ENCODE data around the gene CSMD2.

CSMD2 gene

DNA sequence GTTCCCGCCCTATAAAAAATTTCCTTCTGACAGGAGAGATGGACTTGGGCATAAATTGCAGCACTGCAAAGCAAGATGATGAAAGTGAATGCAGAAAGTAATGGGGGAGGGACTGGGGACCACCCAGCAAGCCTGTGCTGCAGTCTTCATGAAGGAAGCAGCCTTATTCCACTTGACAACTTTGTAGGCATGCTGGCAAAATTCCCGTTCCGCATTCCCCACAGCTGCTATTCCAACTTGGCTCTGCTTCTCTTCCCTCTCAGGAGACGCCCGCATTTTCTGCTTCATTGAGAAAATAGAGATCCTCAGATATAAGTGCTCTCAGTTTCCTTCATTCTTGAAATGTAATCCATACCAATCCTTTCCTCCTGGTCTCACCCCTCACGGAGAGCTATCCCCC, 298.7 kb downstream of the CSMD2 start:
- DNase-seq (ENCODE audit: low read depth in 1 of 2, low spot score in 1 of 2) = no peak

DNA sequence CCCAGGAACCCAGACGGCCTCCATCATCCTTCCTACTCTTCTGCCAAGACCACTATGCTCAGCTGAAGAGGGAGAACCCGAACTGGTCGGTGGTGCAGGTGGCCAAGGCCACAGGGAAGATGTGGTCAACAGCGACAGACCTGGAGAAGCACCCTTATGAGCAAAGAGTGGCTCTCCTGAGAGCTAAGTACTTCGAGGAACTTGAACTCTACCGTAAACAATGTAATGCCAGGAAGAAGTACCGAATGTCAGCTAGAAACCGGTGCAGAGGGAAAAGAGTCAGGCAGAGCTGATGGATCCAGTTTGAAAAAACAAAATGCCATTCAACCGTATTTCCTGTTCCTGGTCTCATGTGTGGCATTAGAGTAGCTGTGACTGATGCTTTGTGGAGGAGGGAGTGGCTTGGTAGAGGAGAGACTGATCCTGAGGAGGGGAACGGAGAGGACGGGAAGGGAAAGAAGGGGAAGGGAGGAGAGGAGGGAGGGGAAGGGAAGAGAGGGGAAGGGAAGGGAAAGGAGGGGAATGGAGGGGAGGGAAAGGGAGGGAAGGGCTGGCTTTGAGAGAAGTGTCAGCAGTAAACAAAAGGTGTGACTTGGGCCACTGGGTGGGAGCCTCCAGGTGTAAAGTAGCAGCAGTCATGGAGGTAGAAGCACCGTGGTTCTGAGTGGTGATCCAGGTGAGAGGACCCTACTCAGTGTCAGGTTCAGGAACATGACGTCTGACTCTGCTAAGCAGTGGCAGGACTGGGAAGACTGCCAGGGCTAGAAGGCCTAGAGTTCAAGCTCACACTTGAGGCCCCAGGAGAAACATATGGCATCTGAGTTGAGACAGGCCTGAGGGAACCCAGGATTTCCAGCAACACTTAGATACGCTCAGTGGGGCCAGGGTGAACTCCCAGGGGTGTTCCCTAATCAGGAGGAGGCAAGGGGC, 300.3 kb downstream of the CSMD2 start:
- no peak for DNase-seq (ENCODE audit: low read depth in 1 of 2, low spot score in 1 of 2)

DNA sequence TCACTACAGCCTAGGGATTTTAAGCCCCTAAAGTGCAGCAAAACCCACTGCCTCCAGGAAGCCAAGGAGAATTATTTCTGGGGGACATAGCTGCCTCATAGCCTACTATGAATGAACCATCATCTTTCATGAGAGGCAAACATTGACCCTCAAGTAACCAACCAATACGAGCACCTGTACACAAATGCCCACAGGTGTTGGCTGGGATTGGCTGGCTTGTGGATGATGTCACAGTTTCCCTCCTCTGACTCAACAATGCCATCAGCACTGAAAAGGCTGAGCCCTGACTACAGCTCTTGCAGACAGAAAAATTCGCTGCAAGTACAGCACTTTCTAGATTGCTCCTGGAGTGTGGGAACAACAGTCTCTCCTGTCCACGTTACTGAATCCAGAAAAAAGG, 301.3 kb downstream of the CSMD2 start, which contains the start of gene HMGB4:
TSS of gene HMGB4 (plus strand) at position 301 of the 400 bp plus-strand sequence. CDS start 113 bp downstream, outside the sequence.
- DNase-seq (ENCODE audit: low read depth in 1 of 2, low spot score in 1 of 2) = no peak

DNA sequence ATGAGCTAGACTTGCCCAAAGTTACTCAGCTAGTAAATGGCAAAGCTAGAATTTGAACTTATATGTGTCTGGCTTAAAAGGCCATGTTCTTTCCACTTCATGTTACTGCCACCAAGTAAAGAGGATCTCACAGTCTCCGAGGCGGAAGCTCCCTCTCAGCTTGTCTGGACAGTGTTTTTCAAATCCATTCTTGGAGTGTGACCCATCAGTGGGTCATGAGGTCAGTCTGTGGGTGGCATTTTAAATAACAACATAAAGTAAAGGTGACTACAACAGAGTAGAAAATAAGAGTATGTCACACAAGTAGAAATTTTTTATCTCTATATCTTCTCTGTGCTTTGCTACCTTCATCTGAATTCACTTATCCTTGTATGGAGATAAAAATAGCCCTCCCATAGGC, 304.4 kb downstream of the CSMD2 start:
- DNase-seq (ENCODE audit: low read depth in 1 of 2, low spot score in 1 of 2) = no peak

DNA sequence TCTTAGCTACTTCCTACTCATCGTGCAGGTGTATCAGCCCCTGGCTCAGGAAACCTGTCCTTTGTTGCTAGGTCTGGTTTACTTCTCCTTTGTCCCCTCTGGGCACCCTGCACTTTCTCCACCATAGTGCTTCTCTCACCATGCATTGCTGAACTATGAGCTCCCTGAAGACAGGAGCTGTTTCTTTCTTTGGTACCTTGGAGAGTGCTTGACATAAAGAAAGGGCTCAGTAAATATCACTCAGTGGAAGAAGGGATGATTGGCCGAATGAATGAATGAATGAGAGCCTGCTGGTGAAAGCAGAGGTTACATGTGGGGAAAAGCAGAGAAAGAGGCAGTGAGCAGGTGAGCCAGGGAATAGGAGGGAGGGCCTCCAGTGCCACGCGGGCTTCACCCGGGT, 310.9 kb downstream of the CSMD2 start:
- no peak for DNase-seq (ENCODE audit: low read depth in 1 of 2, low spot score in 1 of 2)

DNA sequence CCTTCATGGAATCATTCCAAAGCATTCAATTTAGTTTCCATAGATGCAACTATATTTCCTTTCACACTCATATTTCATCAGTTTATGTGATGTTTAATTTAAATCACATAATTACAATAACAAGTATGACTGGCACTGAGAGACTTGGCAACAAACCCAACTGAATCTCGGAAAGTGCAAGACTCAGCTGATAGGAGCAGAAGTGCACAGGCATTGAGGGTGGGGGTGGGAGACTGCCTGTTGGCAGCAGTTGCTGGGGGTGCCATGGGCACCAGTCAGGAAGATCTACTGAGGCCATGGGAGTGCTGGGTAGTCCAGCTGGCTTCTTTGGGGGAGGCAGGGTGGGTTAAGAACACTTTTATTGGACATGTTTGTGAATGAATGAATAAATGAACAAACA, 311.6 kb downstream of the CSMD2 start:
- DNase-seq (ENCODE audit: low read depth in 1 of 2, low spot score in 1 of 2) = no peak

DNA sequence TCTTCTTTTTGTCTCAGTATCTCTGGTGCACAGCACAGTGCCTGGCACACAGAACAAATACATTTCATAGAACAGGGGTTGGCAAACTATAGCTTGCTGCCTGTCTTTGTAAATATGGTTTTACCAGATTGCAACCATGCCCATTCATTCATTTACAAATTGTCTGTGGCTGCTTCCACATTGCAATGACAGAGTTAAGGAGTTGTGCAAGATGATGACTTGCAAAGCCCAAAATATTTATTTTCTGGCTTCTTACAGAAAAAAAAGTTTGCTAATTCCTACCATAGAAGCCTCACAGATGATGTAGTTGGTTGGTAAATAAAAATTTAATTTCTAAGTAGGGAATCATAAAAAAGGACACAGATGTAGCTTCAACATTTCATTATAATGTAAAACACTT, 312.3 kb downstream of the CSMD2 start:
- no peak for DNase-seq (ENCODE audit: low read depth in 1 of 2, low spot score in 1 of 2)

DNA sequence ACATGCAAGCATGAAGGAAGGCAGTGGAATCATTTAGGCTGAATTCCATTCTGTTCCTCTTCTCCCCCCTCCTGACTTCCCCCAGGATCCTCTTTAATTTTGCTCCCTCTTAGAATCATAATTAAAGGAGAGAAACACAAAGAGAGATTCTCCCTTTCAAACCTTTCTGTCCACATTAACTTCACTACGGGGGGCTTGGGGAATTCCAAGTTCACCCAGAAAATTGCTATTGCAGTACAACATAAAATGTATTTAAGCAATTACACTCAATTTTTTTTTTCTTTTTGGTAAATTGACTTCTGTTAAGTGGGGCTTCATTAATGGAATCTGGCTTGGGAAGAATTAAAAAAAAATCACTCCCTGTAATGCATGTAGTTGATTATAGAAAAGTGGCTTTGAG, 314.5 kb downstream of the CSMD2 start:
- no peak for DNase-seq (ENCODE audit: low read depth in 1 of 2, low spot score in 1 of 2)

DNA sequence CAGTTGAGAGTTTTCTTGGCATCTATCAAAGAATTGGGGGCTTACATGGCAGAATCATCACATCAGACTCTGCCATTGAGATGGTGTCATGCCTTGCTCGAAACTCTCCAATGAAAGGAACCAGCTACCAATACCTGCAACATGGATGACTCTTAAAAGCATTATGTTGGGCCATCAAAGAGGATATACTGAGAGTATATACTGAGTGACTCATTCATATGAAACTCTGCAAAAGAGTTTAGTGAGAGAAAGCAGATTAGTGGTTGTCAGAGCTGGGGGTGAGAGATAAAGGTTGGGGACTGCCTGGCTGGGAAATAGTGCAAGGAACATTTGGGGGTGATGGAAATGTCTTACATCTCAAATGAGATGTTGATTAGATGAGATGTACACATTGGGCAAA, 315.8 kb downstream of the CSMD2 start:
- DNase-seq (ENCODE audit: low read depth in 1 of 2, low spot score in 1 of 2) = no peak

DNA sequence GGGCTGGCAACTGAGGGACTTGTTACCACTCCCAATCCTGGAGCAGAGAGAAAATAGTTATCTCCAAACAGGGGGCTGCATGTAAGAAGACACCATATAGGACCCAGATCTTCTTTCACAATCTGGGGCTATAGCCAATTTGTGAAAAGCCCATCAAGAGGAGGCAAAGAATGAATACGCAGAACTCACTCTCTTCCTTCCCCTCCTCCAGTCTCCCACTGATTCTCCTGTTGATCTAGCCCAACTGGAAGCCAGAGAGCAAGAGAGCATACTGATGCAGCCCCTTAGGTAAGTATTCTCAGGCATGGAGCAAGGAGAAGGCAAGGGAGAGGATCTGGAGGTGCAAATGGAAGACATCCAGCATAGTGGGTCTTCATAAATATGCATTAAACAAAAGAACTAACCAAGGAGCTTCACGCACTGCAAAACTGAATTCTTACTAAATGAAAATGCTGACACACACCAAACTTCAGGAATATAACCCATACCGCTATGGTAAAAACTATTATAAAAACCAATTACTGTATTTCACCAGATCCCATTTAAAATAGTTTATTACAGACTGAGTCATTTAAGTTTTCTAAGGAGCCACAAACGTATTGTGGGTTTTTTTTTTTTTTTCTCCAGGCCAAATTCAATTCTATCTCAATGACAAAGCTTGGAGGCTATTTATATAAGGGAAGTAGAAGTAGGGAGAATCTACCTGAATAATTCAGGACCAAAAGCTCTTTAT, 316.7 kb downstream of the CSMD2 start:
- no peak for DNase-seq (ENCODE audit: low read depth in 1 of 2, low spot score in 1 of 2)

DNA sequence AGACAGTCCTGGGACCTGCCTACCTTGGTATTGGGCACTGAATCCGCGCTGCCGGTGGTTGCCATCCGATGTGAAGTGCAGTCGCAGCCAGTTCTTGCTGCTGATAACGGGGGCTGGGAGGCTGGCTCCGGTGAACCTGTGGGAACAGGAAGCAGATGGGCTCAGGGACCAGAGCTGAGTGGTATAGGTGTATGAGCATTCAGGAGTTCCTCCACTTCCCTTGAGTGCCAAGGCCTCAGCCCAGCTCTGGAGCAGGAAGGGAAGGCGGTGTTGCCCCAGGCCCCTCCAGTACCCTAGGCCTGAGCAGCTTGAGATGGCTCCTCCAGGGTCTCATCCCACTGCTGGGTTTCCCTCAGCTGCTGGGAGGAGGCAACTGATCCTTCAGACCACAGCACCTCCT, 318.2 kb downstream of the CSMD2 start:
- no peak for DNase-seq (ENCODE audit: low read depth in 1 of 2, low spot score in 1 of 2)

DNA sequence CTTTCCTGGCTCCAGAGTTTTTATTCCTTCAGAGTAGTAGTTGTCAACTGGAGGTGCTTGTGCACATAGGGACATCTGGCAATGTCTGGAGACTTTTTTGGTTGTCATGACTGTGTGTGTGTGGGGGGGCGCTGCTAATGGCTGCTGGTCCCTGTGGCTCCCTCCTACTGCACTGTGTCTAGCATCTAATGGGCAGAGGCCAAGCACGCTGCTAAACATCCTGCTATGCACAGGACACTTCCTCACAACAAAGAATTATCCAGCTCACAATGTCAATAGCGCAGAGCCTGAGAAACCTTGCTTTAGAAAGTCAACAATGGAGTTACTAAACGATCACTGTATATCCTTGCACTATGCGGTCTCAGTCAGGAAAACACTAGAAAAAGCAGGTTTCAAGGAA, 320.9 kb downstream of the CSMD2 start:
- DNase-seq (ENCODE audit: low read depth in 1 of 2, low spot score in 1 of 2) = no peak

DNA sequence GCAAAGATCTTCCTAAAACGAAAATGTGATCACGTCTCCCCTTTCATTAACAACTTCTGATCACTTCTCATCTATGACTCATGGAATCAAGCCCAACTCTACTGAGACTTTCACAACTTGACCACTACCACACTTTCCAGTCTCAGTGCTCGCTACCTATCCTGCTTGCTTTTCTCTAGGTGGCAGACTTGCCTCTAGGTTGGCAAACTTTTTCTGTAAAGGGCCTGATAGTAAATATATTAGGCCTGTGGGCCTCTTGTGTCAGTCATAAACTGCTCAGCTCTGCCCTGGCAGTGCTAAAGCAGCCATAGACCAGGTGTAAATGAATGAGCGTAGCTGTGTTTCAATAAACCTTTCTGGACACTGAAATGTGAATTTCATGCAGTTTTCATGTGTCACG, 322.7 kb downstream of the CSMD2 start:
- DNase-seq (ENCODE audit: low read depth in 1 of 2, low spot score in 1 of 2) = no peak

DNA sequence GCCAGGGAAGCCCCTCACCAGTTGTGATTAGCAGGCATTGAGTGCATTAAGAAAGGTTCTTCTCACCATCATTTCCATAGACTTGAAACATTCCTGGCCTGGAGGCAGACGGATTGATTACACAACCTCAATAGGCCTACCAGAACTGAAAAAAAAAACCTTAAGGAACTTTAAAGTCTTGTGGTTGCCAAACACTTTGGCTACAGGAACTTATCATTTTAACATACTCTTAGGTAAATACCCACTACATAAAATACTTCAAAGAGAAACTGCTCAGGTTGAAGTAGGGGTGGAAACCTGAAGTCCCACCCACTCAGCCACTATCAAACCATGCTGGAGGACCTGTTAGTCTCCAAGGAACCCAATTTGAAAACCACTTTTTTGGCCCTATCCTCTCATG, 323.5 kb downstream of the CSMD2 start:
- DNase-seq (ENCODE audit: low read depth in 1 of 2, low spot score in 1 of 2) = no peak

DNA sequence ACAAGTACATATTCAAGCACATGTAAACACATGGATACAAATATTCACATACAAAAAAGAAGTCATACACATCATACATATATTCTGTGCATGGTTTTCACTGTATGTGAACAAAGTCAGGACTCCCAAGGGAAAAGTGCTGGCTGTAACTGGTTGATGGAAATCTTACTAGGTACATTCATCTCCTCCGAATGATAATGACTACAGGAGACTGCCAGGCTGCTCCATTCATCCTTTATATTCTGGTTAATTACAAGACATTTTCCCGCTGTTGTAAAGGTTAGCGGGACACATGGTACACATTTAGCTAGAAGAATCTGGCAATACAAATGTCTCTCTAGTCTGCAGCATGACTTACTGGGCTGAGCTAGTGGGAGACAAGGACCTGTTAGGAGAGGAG, 327.4 kb downstream of the CSMD2 start:
- no peak for DNase-seq (ENCODE audit: low read depth in 1 of 2, low spot score in 1 of 2)

DNA sequence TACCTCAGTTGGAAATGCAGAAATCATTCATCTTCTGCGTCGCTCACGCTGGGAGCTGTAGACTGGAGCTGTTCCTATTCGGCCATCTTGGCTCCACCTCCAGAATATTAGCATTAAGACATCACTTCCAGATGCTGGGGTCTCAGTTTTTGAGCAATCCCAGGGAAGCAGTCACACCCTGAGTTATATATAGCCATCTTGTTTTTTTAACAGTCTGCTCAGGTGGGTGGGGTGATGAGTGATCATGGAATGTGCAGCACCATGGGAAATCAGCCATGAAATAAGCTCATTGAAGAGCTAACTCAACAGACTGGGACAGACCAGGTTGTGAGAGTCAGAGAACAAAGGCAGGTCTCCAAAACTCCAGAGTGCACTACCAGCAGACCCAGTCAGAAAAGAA, 328.1 kb downstream of the CSMD2 start:
- no peak for DNase-seq (ENCODE audit: low read depth in 1 of 2, low spot score in 1 of 2)

DNA sequence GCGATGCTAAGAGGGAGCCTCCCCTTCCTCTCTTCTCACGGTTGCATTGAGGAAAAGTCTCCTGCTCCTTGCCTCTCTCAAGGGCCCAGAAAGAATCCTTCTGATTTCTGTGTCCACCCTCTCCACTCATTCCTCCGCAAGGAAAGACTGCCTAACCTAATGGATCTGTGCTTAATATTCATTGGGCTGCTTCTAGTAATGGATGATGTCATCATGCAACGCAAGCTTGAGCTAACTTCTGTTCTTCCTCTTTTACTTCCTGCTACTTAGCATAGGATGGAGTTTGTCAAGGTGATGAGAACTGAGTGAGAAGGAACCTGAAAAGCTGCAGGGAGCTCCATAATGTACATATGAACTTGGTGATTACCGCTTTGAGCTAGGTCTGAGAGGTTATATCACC, 336.4 kb downstream of the CSMD2 start:
- no peak for DNase-seq (ENCODE audit: low read depth in 1 of 2, low spot score in 1 of 2)

DNA sequence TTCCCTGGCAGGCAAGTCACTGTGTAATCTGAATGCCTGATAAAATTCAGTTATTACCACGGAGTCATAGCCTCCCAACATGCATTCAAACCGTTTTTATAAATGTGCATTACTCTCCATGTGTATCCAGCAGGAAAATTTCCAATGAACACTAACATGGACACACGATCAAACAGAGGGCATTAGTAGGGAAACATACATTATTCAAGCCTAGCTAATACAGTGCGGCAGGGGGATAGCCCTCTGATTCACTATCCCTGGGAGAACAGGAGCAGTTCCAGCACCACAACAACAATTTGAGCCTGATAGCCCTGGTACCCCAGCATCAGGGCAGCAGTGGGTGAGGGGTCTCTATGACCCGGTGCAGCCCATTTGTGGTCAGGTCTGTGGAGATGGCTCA, 337.0 kb downstream of the CSMD2 start:
- no peak for DNase-seq (ENCODE audit: low read depth in 1 of 2, low spot score in 1 of 2)

DNA sequence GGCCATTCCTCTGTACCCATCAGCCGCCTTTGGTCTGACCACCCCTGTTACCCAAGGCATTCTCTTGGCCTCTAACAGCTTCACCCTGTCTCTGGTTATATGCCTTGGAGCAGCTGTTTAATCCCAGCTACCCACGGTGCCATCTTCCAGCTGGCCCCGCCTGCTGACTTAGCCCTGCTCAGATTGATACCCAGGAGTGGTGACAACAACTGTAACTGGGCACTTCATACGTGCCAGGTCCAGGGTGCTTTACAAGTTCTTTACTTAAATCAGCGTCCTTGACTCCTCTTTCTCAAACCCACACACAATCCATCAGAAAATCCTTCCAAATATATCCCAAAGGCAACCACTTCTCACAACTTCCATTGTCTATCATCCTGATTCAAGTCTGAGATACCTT, 338.3 kb downstream of the CSMD2 start:
- no peak for DNase-seq (ENCODE audit: low read depth in 1 of 2, low spot score in 1 of 2)

DNA sequence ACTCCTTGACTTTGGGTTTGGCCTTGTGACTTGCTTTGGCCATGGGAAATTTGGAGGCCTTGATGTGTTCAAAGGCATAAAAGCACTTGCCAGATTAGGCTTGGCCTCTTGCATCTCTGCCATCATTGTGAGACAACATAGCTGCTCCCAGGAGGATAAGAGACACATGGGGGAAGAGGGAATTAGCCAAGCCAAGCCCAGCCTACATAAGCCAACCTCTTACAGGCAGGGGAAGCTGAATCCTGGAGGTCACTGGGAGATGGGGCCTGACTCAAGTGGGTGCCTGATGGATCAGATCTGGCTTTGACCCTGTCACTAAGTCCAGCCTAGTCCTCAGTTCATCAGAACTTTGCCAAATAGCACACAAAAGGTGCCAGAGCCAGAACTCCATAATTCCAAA, 338.7 kb downstream of the CSMD2 start:
- DNase-seq (ENCODE audit: low read depth in 1 of 2, low spot score in 1 of 2) = no peak

DNA sequence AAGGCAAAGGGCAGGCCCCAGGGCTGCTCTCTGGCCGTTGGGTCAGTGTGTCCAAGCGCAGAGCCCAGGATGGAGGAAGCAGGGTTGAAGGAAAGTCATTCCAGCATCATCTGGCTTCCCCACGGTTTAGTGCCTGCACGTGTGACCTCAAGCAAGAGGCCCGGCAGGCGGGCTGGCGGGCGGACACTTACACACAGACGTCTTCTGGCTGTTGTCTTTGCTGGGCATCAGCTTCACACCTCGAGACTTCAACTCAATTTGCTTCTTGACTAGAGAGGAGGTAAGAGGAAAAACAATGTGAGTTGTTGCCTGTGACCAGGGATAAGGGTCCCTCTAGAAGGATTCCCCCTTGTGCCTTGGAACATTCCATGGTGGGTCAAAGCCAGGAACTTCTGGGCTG, 339.5 kb downstream of the CSMD2 start:
- no peak for DNase-seq (ENCODE audit: low read depth in 1 of 2, low spot score in 1 of 2)

DNA sequence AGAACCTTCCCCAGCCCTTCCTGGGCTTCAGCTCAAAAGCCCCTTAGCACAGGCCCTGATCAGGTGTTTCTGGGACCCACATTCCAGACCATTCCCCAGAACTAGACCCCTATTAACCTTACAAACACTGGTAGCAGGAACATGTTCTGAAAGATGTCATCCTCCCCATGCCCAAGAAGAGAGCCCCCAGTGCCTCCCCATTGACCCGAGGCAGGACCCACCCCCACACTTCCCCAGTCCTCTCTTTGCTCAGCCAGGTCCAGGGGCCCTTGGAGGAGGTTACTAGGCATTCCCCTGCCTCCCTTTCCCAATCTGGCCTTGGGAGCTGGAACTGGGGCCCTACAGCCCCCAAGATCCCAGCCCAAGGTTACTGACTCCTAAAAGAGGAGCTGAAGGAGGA, 340.1 kb downstream of the CSMD2 start:
- no peak for DNase-seq (ENCODE audit: low read depth in 1 of 2, low spot score in 1 of 2)

Measured in activated CD4-positive, alpha-beta T cell treated with anti-CD3 and anti-CD28 coated beads, Interleukin-2, amount 50 U/mL, for 24 hours (primary cell).